DND-41 (cell line): ENCODE data around the gene USH1C.

Source experiments
- ATAC-seq: fragments of 200-7000 bp; cut with Tn5 transposase; 3 replicates; pipeline ENCODE4 v1.9.1; 2021; ENCODE audit warnings: low read depth; ENCODE audit not compliant: insufficient read depth
- DNase-seq: peaks from one replicate; pipeline ENCODE4 v3.0.0-alpha.2; 2020
- H2AFZ ChIP-seq: 2 replicates; pipeline ENCODE4 v1.6.0; 2012; ENCODE audit warnings: low read depth, low read length
- H3K27ac ChIP-seq: 2 replicates; pipeline ENCODE4 v1.5.1; 2012; ENCODE audit warnings: low read length, inconsistent platforms
- H3K27me3 ChIP-seq: fragments of 200-600 bp; sonication (generic); 2 replicates; pipeline ENCODE4 v1.6.0; 2012; ENCODE audit warnings: low read length, mild to moderate bottlenecking, inconsistent platforms; ENCODE audit not compliant: insufficient read depth, poor library complexity
- H3K36me3 ChIP-seq: 2 replicates; pipeline ENCODE4 v1.5.1; 2012; ENCODE audit warnings: low read length, inconsistent platforms; ENCODE audit not compliant: insufficient read depth
- H3K4me1 ChIP-seq: 2 replicates; pipeline ENCODE4 v1.5.1; 2012; ENCODE audit warnings: mild to moderate bottlenecking, low read length; ENCODE audit not compliant: insufficient read depth
- H3K4me2 ChIP-seq: 2 replicates; pipeline ENCODE4 v1.6.0; 2012; ENCODE audit warnings: mild to moderate bottlenecking, moderate library complexity, low read length, inconsistent platforms; ENCODE audit not compliant: insufficient read depth
- H3K4me3 ChIP-seq, 2 experiments: fragments of 200-600 bp in 1 of 2; shearing (Covaris generic) in 1 of 2; 2 replicates each; pipeline ENCODE4 v1.5.1; 2012 to 2016; ENCODE audit warnings: inconsistent platforms in 2 of 2, low read length in 2 of 2, mild to moderate bottlenecking in 2 of 2, low read depth in 1 of 2, moderate library complexity in 1 of 2
- H3K79me2 ChIP-seq: 2 replicates; pipeline ENCODE4 v1.6.0; 2012; ENCODE audit warnings: low read length, inconsistent platforms; ENCODE audit not compliant: insufficient read depth
- H3K9ac ChIP-seq: 2 replicates; pipeline ENCODE4 v1.6.0; 2012; ENCODE audit warnings: low read depth, mild to moderate bottlenecking, inconsistent platforms, low read length, moderate library complexity
- H3K9me3 ChIP-seq: 2 replicates; pipeline ENCODE4 v1.5.1; 2012; ENCODE audit warnings: low read length, moderate library complexity, mild to moderate bottlenecking, inconsistent platforms; ENCODE audit not compliant: insufficient read depth, severe bottlenecking
- H4K20me1 ChIP-seq: 2 replicates; pipeline ENCODE4 v1.6.0; 2012; ENCODE audit warnings: low read length; ENCODE audit not compliant: insufficient read depth
- CTCF ChIP-seq: IDR thresholded peaks from 2 replicates; pipeline ENCODE4 v1.5.1; 2012; ENCODE audit warnings: borderline replicate concordance, low read length, moderate library complexity, mild to moderate bottlenecking; ENCODE audit not compliant: poor library complexity, severe bottlenecking; ENCODE audit errors: extremely low read depth
- EZH2 ChIP-seq: IDR thresholded peaks from 3 replicates; pipeline ENCODE4 v1.6.1; 2012; ENCODE audit warnings: borderline replicate concordance, low read depth, mild to moderate bottlenecking, moderate library complexity, low read length, inconsistent platforms; ENCODE audit not compliant: severe bottlenecking

The USH1C gene

DNA sequence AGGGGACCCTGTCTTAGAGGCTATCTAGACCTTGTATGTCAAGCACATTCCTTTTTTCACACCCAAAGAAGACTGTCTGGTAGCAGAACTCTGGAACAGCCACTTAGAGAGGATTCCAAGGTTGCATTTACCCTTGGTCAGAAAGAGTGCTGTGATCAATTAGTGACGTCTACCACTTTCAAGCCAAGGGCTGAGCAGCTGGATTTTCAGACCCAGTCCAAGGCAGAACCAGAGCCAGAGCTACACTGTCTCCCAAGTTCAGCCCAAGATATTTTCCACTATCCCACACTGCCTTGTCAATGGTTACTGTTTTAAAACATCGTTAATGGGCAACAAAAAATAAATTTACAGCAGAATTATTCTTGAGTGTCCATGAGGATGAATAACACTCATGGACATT, 91.5 kb downstream of the USH1C start:
- Histone ChIP-seq H3K9me3 (no peaks in the 10 kb centered on the region), H3K27ac (no peak overlapping the region), H3K9ac (no peak overlapping the region), H3K27me3 (no peaks in the 10 kb centered on the region), H3K4me1 (peaks cover 7% of the 10 kb centered on the region), H3K36me3 (0 out of 2 replicates have a peak, but pooled peaks cover 3% of the 10 kb centered on the region), H4K20me1 (no peaks in the 10 kb centered on the region), H3K4me2 (no peak overlapping the region), H3K4me3 (no peak overlapping the region), H3K79me2 (no peaks in the 10 kb centered on the region), H2AFZ (no peak overlapping the region)
- DNase-seq = no peak
- no peak for ATAC-seq
- TF ChIP-seq CTCF = no peak
- no peak for TF ChIP-seq EZH2

DNA sequence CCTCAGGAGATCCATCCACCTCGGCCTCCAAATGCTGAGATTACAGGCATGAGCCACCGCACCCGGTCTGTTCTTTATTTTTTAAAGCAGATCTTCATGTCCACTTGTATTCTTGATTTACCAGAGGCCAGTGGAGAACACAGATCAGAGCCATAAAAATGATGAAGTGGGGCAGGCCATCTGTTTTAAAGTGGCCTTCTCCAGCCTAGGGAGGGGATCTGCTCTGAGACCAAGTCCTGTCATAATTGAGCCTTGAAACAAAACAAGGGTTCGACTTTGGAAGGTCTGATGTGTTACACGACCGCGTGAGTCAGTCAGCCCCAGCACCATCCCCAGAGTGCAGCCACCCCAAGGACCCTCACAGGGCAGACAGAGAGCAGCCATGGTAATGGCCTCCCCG, 95.1 kb downstream of the USH1C start:
- TF ChIP-seq EZH2 (no peak), CTCF (no peak)
- Histone ChIP-seq H3K27ac (no peak overlapping the region), H3K4me2 (no peak overlapping the region), H3K79me2 (no peaks in the 10 kb centered on the region), H3K9me3 (no peaks in the 10 kb centered on the region), H3K4me1 (peaks cover 8% of the 10 kb centered on the region; the same call in 1 of the 2 replicates), H3K9ac (no peak overlapping the region), H4K20me1 (no peaks in the 10 kb centered on the region), H3K27me3 (no peaks in the 10 kb centered on the region), H2AFZ (no peak overlapping the region), H3K36me3 (0 out of 2 replicates have a peak, but pooled peaks cover 3% of the 10 kb centered on the region), H3K4me3 (no peak overlapping the region)
- ATAC-seq (no peak), DNase-seq (no peak)

- H3K4me3 ChIP-seq = no peak overlapping the region
- H3K27me3 ChIP-seq = no peaks in the 10 kb centered on the region
- no peak for DNase-seq
- TF ChIP-seq EZH2 = no peak
- TF ChIP-seq CTCF = no peak
- no peaks in the 10 kb centered on the region for H3K79me2 ChIP-seq
- peaks cover 8% of the 10 kb centered on the region; the same call in 1 of the 2 replicates for H3K4me1 ChIP-seq
- H3K4me2 ChIP-seq = no peak overlapping the region
- H3K9ac ChIP-seq = no peak overlapping the region
- H2AFZ ChIP-seq = no peak overlapping the region
- no peaks in the 10 kb centered on the region for H3K36me3 ChIP-seq
- no peak for ATAC-seq
- H3K9me3 ChIP-seq = no peaks in the 10 kb centered on the region
- no peak overlapping the region for H3K27ac ChIP-seq
- H4K20me1 ChIP-seq = no peaks in the 10 kb centered on the region
Observed at GRCh38 chr11:17446482-17446881, 97.7 kb downstream of the USH1C start.
